Peyer's patch (tissue), 4 donors: ENCODE data around the gene CACNG1.

Source experiments
- CTCF ChIP-seq, 6 experiments: fragments of 450-650 bp in 4 of 6; fragments of 200-600 bp in 2 of 6; sonication (generic) in 1 of 6; IDR thresholded peaks; one replicate each; pipeline ENCODE4 v1.5.1; 2017 to 2019; ENCODE audit warnings: antibody characterized with exemption in 6 of 6, mild to moderate bottlenecking in 3 of 6, moderate library complexity in 1 of 6
- POLR2A ChIP-seq, 2 donors: fragments of 450-650 bp; IDR thresholded peaks; one replicate each; pipeline ENCODE4 v1.5.1; 2017; ENCODE audit warnings: antibody characterized with exemption in 2 of 2, mild to moderate bottlenecking in 2 of 2, moderate library complexity in 2 of 2

GRCh38 chr17:67050066-67050465 lies 5.7 kb downstream of the CACNG1 start:
- TF ChIP-seq CTCF (IDR thresholded peaks at IDR 0.05): no peak
- TF ChIP-seq POLR2A (IDR thresholded peaks at IDR 0.05): no peak
